Measurements from ENCODE around the gene LY6G5C. TPM values are rescaled to one million over a fixed set of nuclear protein-coding genes. Genes with fewer than 3 reads are reported as not detected.

The LY6G5C gene
- total and polyA plus RNA-seq, 7 donors = 0.68 to 3.2 (median 1.5) TPM; not detected in 1

GRCh38 chr6:31630177-31630934 lies 50.5 kb downstream of the LY6G5C start:
- peak in 1 of 4 donors; percentile 10 for TF ChIP-seq POLR2AphosphoS5 (IDR thresholded peaks at IDR 0.05)
- TF ChIP-seq POLR2A (IDR thresholded peaks at IDR 0.05) = no peak
- no peak for TF ChIP-seq EP300 (IDR thresholded peaks at IDR 0.05)
- no peak for TF ChIP-seq CTCF (IDR thresholded peaks at IDR 0.05)
- 90 to 95% methylated on average over 25 of the region's 25 CpGs for WGBS, 2 donors
- no peaks in the 10 kb centered on the region for H3K9me3 ChIP-seq
- intact Hi-C loops (cut with DNase I) = no loop called here
- H3K36me3 ChIP-seq = peaks cover 58 to 100% (median 94%) of the 10 kb centered on the region in 4 donors
- no peaks in the 10 kb centered on the region for H3K27me3 ChIP-seq
- no peaks in the 10 kb centered on the region for H3K4me1 ChIP-seq
- H3K4me3 ChIP-seq = no peak overlapping the region
- DNase-seq = no peak
- H3K27ac ChIP-seq = no peak overlapping the region

- TF ChIP-seq POLR2AphosphoS5 (IDR thresholded peaks at IDR 0.05) (no peak), EP300 (IDR thresholded peaks at IDR 0.05) (no peak), POLR2A (IDR thresholded peaks at IDR 0.05) (no peak), CTCF (IDR thresholded peaks at IDR 0.05) (no peak)
- DNase-seq = no peak
- Histone ChIP-seq H3K4me1 (no peaks in the 10 kb centered on the region), H3K4me3 (no peak overlapping the region), H3K36me3 (peaks cover 57 to 100% (median 94%) of the 10 kb centered on the region in 4 donors), H3K27ac (no peak overlapping the region), H3K9me3 (no peaks in the 10 kb centered on the region), H3K27me3 (no peaks in the 10 kb centered on the region)
- 85 to 93% methylated on average over 7 of the region's 7 CpGs for WGBS, 2 donors
- intact Hi-C loops (cut with DNase I) = no loop called here
Measured at GRCh38 chr6:31629014-31629413, 51.9 kb downstream of the LY6G5C start.

DNA sequence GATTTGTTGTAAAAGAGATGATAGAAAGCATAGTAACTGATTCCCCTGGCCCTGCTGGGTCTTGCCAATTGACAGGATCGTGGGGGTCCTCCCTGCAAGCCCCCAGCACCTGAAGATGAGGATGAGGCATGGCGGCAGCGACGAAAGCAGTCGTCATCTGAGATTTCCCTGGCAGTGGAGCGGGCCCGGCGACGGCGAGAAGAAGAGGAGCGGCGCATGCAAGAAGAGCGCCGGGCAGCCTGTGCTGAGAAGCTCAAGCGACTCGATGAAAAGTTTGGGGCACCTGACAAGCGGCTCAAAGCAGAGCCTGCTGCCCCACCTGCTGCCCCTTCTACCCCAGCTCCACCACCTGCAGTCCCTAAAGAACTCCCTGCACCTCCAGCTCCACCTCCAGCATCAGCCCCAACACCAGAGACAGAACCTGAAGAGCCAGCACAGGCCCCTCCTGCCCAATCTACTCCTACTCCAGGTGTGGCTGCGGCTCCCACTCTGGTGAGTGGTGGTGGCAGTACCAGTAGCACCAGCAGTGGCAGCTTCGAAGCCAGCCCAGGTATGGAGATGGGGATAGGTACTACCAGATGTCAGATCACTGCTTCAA lies 53.1 kb downstream of the LY6G5C start:
- intact Hi-C loops (cut with DNase I) = no loop called here
- H3K36me3 ChIP-seq = peaks cover 62 to 96% (median 91%) of the 10 kb centered on the region in 4 donors

DNA sequence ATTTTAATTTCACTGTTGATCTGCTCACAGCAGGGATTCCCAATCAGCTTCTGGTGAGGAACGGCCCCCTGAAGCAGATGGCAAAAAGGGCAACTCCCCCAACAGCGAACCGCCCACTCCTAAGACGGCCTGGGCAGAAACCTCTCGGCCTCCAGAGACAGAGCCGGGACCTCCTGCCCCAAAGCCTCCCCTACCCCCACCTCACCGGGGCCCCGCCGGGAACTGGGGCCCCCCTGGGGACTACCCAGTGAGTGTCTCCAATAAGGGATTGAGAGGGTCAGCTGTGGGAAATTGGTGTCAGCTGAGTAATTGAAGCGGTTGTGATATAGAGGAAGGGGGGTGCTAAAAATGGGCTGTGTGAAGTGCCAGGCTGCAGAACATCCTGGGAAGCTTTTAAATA lies 53.9 kb downstream of the LY6G5C start:
- DNase-seq = no peak
- intact Hi-C loops (cut with DNase I) = no loop called here
- WGBS, 2 donors = 95 to 96% methylated on average over 10 of the region's 10 CpGs
- no peak overlapping the region for H3K27ac ChIP-seq
- no peak overlapping the region for H3K4me3 ChIP-seq
- TF ChIP-seq POLR2A (IDR thresholded peaks at IDR 0.05) (no peak), CTCF (IDR thresholded peaks at IDR 0.05) (no peak), POLR2AphosphoS5 (IDR thresholded peaks at IDR 0.05) (no peak), EP300 (IDR thresholded peaks at IDR 0.05) (no peak)
- no peaks in the 10 kb centered on the region for H3K27me3 ChIP-seq
- H3K36me3 ChIP-seq = peaks cover 62 to 88% (median 85%) of the 10 kb centered on the region in 4 donors
- no peaks in the 10 kb centered on the region for H3K9me3 ChIP-seq
- H3K4me1 ChIP-seq = peaks cover 0 to 11% (median 10%) of the 10 kb centered on the region in 4 donors

More for the DNA sequence above, 53.1 kb downstream of the LY6G5C start:
- Histone ChIP-seq H3K27ac (no peak overlapping the region), H3K27me3 (no peaks in the 10 kb centered on the region), H3K4me3 (no peak overlapping the region), H3K4me1 (peaks cover 0 to 3% (median 2%) of the 10 kb centered on the region in 4 donors), H3K9me3 (no peaks in the 10 kb centered on the region)
- TF ChIP-seq CTCF (IDR thresholded peaks at IDR 0.05) (no peak), POLR2AphosphoS5 (IDR thresholded peaks at IDR 0.05) (no peak), EP300 (IDR thresholded peaks at IDR 0.05) (no peak), POLR2A (IDR thresholded peaks at IDR 0.05) (no peak)
- no peak for DNase-seq
- 96% methylated on average over 19 of the region's 19 CpGs for WGBS, 2 donors

Small RNAs within 50 kb of the gene (small RNA-seq; reads per million reads assigned to genes)
- 0 reads per million in 3 donors for gene LY6G6D
- gene MIR4646 = 0 reads per million in 3 donors
- 0 reads per million in 3 donors for gene MIR6832
- 0 reads per million in 3 donors for gene RF00019

Other genes with a start within 250 kb of the LY6G5C start
Only the 30 nearest of the 38 such genes appear.
- 100 to 1,000 TPM; 211 to 301 (median 239) TPM for gene DDX39B, start 139.1 kb downstream of the LY6G5C start, total RNA-seq
- gene DDX39B, start 139.1 kb downstream of the LY6G5C start, polyA plus RNA-seq = 100 to 1,000 TPM; 130 to 293 (median 153) TPM
- 1 to 10 TPM; 2.8 to 9.1 (median 5.0) TPM for gene ATP6V1G2, start 134.5 kb downstream of the LY6G5C start, total RNA-seq
- gene ATP6V1G2, start 134.5 kb downstream of the LY6G5C start, polyA plus RNA-seq = 1 to 10 TPM in 1 of 3 donors, not detected in 2; 3.0 TPM
- gene NFKBIL1, start 133.5 kb downstream of the LY6G5C start, total RNA-seq = 10 to 100 TPM; 32.5 to 55.1 (median 36.3) TPM
- gene NFKBIL1, start 133.5 kb downstream of the LY6G5C start, polyA plus RNA-seq = 10 to 100 TPM; 18.0 to 31.3 (median 25.2) TPM
- gene LTA, start 108.8 kb downstream of the LY6G5C start, total RNA-seq = not detected
- 1 to 10 TPM in 1 of 3 donors, not detected in 2; 3.6 TPM for gene LTA, start 108.8 kb downstream of the LY6G5C start, polyA plus RNA-seq
- gene TNF, start 105.5 kb downstream of the LY6G5C start, total RNA-seq = under 1 TPM in 1 of 4 donors, not detected in 3; 0.33 TPM
- gene TNF, start 105.5 kb downstream of the LY6G5C start, polyA plus RNA-seq = 1 to 10 TPM in 1 of 3 donors, under 1 TPM in 2; 0.60 to 2.6 (median 0.92) TPM
- 1 to 10 TPM in 1 of 4 donors, under 1 TPM in 2, not detected in 1; 0.66 to 1.9 (median 0.68) TPM for gene LTB, start 98.6 kb downstream of the LY6G5C start, total RNA-seq
- gene LTB, start 98.6 kb downstream of the LY6G5C start, polyA plus RNA-seq = 10 to 100 TPM in 1 of 3 donors, 1 to 10 TPM in 1, not detected in 1; 2.5 to 90.8 TPM
- gene LST1, start 94.8 kb downstream of the LY6G5C start, total RNA-seq = 10 to 100 TPM in 2 of 4 donors, 1 to 10 TPM in 2; 1.7 to 19.8 (median 10.2) TPM
- gene LST1, start 94.8 kb downstream of the LY6G5C start, polyA plus RNA-seq = 10 to 100 TPM; 17.0 to 34.2 (median 24.7) TPM
- not detected for gene NCR3, start 88.1 kb downstream of the LY6G5C start, total RNA-seq
- 1 to 10 TPM in 1 of 3 donors, under 1 TPM in 1, not detected in 1; 0.92 to 3.4 TPM for gene NCR3, start 88.1 kb downstream of the LY6G5C start, polyA plus RNA-seq
- gene AIF1, start 65.8 kb downstream of the LY6G5C start, total RNA-seq = 10 to 100 TPM; 12.5 to 59.6 (median 36.9) TPM
- 100 to 1,000 TPM in 2 of 3 donors, 10 to 100 TPM in 1; 61.8 to 133 (median 114) TPM for gene AIF1, start 65.8 kb downstream of the LY6G5C start, polyA plus RNA-seq
- 10 to 100 TPM; 42.1 to 90.8 (median 54.2) TPM for gene PRRC2A, start 60.4 kb downstream of the LY6G5C start, total RNA-seq
- 100 to 1,000 TPM in 1 of 3 donors, 10 to 100 TPM in 2; 28.8 to 109 (median 32.1) TPM for gene PRRC2A, start 60.4 kb downstream of the LY6G5C start, polyA plus RNA-seq
- gene BAG6, start 28.4 kb downstream of the LY6G5C start, total RNA-seq = 100 to 1,000 TPM; 119 to 218 (median 144) TPM
- 100 to 1,000 TPM in 2 of 3 donors, 10 to 100 TPM in 1; 99.7 to 231 (median 133) TPM for gene BAG6, start 28.4 kb downstream of the LY6G5C start, polyA plus RNA-seq
- 1 to 10 TPM in 3 of 4 donors, not detected in 1; 3.3 to 7.2 (median 3.6) TPM for gene APOM, start 25.2 kb downstream of the LY6G5C start, total RNA-seq
- gene APOM, start 25.2 kb downstream of the LY6G5C start, polyA plus RNA-seq = 1 to 10 TPM; 2.3 to 3.6 (median 3.6) TPM
- gene C6orf47, start 20.3 kb downstream of the LY6G5C start, total RNA-seq = 10 to 100 TPM; 25.0 to 31.3 (median 26.7) TPM
- gene C6orf47, start 20.3 kb downstream of the LY6G5C start, polyA plus RNA-seq = 10 to 100 TPM; 22.2 to 32.6 (median 24.5) TPM
- 10 to 100 TPM; 17.2 to 29.6 (median 26.4) TPM for gene GPANK1, start 16.1 kb downstream of the LY6G5C start, total RNA-seq
- gene GPANK1, start 16.1 kb downstream of the LY6G5C start, polyA plus RNA-seq = 10 to 100 TPM; 15.3 to 22.8 (median 18.3) TPM
- gene CSNK2B, start 15.0 kb downstream of the LY6G5C start, total RNA-seq = 100 to 1,000 TPM; 188 to 227 (median 209) TPM
- gene CSNK2B, start 15.0 kb downstream of the LY6G5C start, polyA plus RNA-seq = 100 to 1,000 TPM; 198 to 232 (median 206) TPM
- gene LY6G5B, start 11.1 kb downstream of the LY6G5C start, total RNA-seq = 1 to 10 TPM; 2.8 to 10.0 (median 6.5) TPM
- gene LY6G5B, start 11.1 kb downstream of the LY6G5C start, polyA plus RNA-seq = 1 to 10 TPM in 1 of 3 donors, under 1 TPM in 1, not detected in 1; 0.60 to 9.1 TPM
- gene ABHD16A, start 22.3 kb upstream of the LY6G5C start, total RNA-seq = 10 to 100 TPM; 37.8 to 63.4 (median 51.6) TPM
- 10 to 100 TPM; 16.9 to 52.0 (median 17.4) TPM for gene ABHD16A, start 22.3 kb upstream of the LY6G5C start, polyA plus RNA-seq
- gene LY6G6F, start 25.8 kb upstream of the LY6G5C start, total RNA-seq = not detected
- not detected for gene LY6G6F, start 25.8 kb upstream of the LY6G5C start, polyA plus RNA-seq
- gene LY6G6D, start 34.3 kb upstream of the LY6G5C start, total RNA-seq = 10 to 100 TPM in 1 of 4 donors, 1 to 10 TPM in 2, not detected in 1; 2.9 to 21.2 (median 6.4) TPM
- gene LY6G6D, start 34.3 kb upstream of the LY6G5C start, polyA plus RNA-seq = 1 to 10 TPM in 1 of 3 donors, under 1 TPM in 1, not detected in 1; 0.31 to 8.4 TPM
- not detected for gene LY6G6C, start 40.7 kb upstream of the LY6G5C start, total RNA-seq
- gene LY6G6C, start 40.7 kb upstream of the LY6G5C start, polyA plus RNA-seq = 1 to 10 TPM in 2 of 3 donors, under 1 TPM in 1; 0.07 to 1.2 (median 1.2) TPM
- gene MPIG6B, start 42.3 kb upstream of the LY6G5C start, total RNA-seq = not detected
- under 1 TPM in 1 of 3 donors, not detected in 2; 0.13 TPM for gene MPIG6B, start 42.3 kb upstream of the LY6G5C start, polyA plus RNA-seq
- 100 to 1,000 TPM in 2 of 4 donors, 10 to 100 TPM in 2; 86.7 to 146 (median 107) TPM for gene DDAH2, start 48.2 kb upstream of the LY6G5C start, total RNA-seq
- 100 to 1,000 TPM; 137 to 340 (median 213) TPM for gene DDAH2, start 48.2 kb upstream of the LY6G5C start, polyA plus RNA-seq
- gene CLIC1, start 55.5 kb upstream of the LY6G5C start, total RNA-seq = 100 to 1,000 TPM; 172 to 251 (median 214) TPM
- 100 to 1,000 TPM; 623 to 668 (median 634) TPM for gene CLIC1, start 55.5 kb upstream of the LY6G5C start, polyA plus RNA-seq
- 10 to 100 TPM in 1 of 4 donors, 1 to 10 TPM in 3; 4.2 to 23.5 (median 5.7) TPM for gene MSH5, start 58.9 kb upstream of the LY6G5C start, total RNA-seq
- 10 to 100 TPM in 1 of 3 donors, 1 to 10 TPM in 1, not detected in 1; 1.6 to 18.7 TPM for gene MSH5, start 58.9 kb upstream of the LY6G5C start, polyA plus RNA-seq
- 1 to 10 TPM in 3 of 4 donors, not detected in 1; 1.8 to 6.5 (median 4.2) TPM for gene SAPCD1, start 81.6 kb upstream of the LY6G5C start, total RNA-seq
- 1 to 10 TPM in 2 of 3 donors, not detected in 1; 1.2 to 8.7 TPM for gene SAPCD1, start 81.6 kb upstream of the LY6G5C start, polyA plus RNA-seq
- 1 to 10 TPM in 1 of 4 donors, under 1 TPM in 2, not detected in 1; 0.14 to 3.9 (median 0.71) TPM for gene VWA7, start 96.3 kb upstream of the LY6G5C start, total RNA-seq
- 1 to 10 TPM; 2.8 to 6.0 (median 3.6) TPM for gene VWA7, start 96.3 kb upstream of the LY6G5C start, polyA plus RNA-seq
- 10 to 100 TPM; 16.0 to 36.2 (median 27.7) TPM for gene VARS1, start 114.7 kb upstream of the LY6G5C start, total RNA-seq
- gene VARS1, start 114.7 kb upstream of the LY6G5C start, polyA plus RNA-seq = 10 to 100 TPM in 1 of 3 donors, 1 to 10 TPM in 2; 6.0 to 50.9 (median 6.0) TPM
- 10 to 100 TPM; 29.6 to 53.5 (median 48.1) TPM for gene LSM2, start 125.9 kb upstream of the LY6G5C start, total RNA-seq
- gene LSM2, start 125.9 kb upstream of the LY6G5C start, polyA plus RNA-seq = 10 to 100 TPM; 28.4 to 94.7 (median 49.9) TPM
- 1 to 10 TPM; 1.1 to 2.3 (median 1.8) TPM for gene HSPA1L, start 134.2 kb upstream of the LY6G5C start, total RNA-seq
- 1 to 10 TPM in 1 of 3 donors, under 1 TPM in 2; 0.23 to 1.2 (median 0.60) TPM for gene HSPA1L, start 134.2 kb upstream of the LY6G5C start, polyA plus RNA-seq
- 100 to 1,000 TPM; 147 to 321 (median 168) TPM for gene HSPA1A, start 134.5 kb upstream of the LY6G5C start, total RNA-seq
- gene HSPA1A, start 134.5 kb upstream of the LY6G5C start, polyA plus RNA-seq = 10 to 100 TPM; 39.0 to 70.1 (median 63.1) TPM

Measured in sigmoid colon (tissue), 7 donors.